Measurements from ENCODE around the gene BTN1A1.
A peak's percentile ranks its signal among the peaks of the same experiment; 100 is the strongest.

The BTN1A1 gene

GRCh38 chr6:26487466-26487865, 12.6 kb upstream of the BTN1A1 start:
- ChIA-PET POLR2A (no interaction called here), CTCF (interaction anchor here (1.5 kb wide), 1 partner anchor 14 kb away, joined by 4 read pairs; no protein-coding TSS in a partner anchor)
- no peak overlapping the region for H3K4me3 ChIP-seq (ENCODE audit: low read depth, low read length)
- TF ChIP-seq CTCF (IDR thresholded peaks at IDR 0.05; ENCODE audit: insufficient read depth, low read length, missing control alignments), result no peak
- DNase-seq (ENCODE audit: low read depth, low spot score), result no peak

- no peak for DNase-seq (ENCODE audit: low read depth, low spot score)
- no peak for TF ChIP-seq CTCF (IDR thresholded peaks at IDR 0.05; ENCODE audit: insufficient read depth, low read length, missing control alignments)
- ChIA-PET CTCF (interaction anchor here (0.6 to 2.4 kb wide), 4 partner anchors 10 to 149 kb away, joined by 3 to 14 read pairs (median 4); no protein-coding TSS in a partner anchor), POLR2A (no interaction called here)
- no peak overlapping the region for H3K4me3 ChIP-seq (ENCODE audit: low read depth, low read length)
Measured at GRCh38 chr6:26489996-26490964, 9.8 kb upstream of the BTN1A1 start.

GRCh38 chr6:26491604-26492003, 8.5 kb upstream of the BTN1A1 start:
- no peak overlapping the region for H3K4me3 ChIP-seq (ENCODE audit: low read depth, low read length)
- POLR2A ChIA-PET, result no interaction called here
- CTCF ChIA-PET, result no interaction called here
- no peak for DNase-seq (ENCODE audit: low read depth, low spot score)
- no peak for TF ChIP-seq CTCF (IDR thresholded peaks at IDR 0.05; ENCODE audit: insufficient read depth, low read length, missing control alignments)

- TF ChIP-seq CTCF (IDR thresholded peaks at IDR 0.05; ENCODE audit: insufficient read depth, low read length, missing control alignments), result peak; percentile 13
- no peak for DNase-seq (ENCODE audit: low read depth, low spot score)
Measured at GRCh38 chr6:26493258-26493657, 6.8 kb upstream of the BTN1A1 start.

GRCh38 chr6:26494117-26494516, 6.0 kb upstream of the BTN1A1 start:
- H3K4me3 ChIP-seq (ENCODE audit: low read depth, low read length), result no peak overlapping the region
- POLR2A ChIA-PET, result no interaction called here
- CTCF ChIA-PET, result interaction anchor here (1.3 to 1.8 kb wide), 2 partner anchors 9 to 152 kb away, joined by 4 to 13 read pairs; no protein-coding TSS in a partner anchor
- no peak for DNase-seq (ENCODE audit: low read depth, low spot score)
- TF ChIP-seq CTCF (IDR thresholded peaks at IDR 0.05; ENCODE audit: insufficient read depth, low read length, missing control alignments), result no peak

More at GRCh38 chr6:26493258-26493657, 6.8 kb upstream of the BTN1A1 start:
- CTCF ChIA-PET, result interaction anchor here (1.3 to 1.8 kb wide), 2 partner anchors 8 to 152 kb away, joined by 4 to 13 read pairs; no protein-coding TSS in a partner anchor
- POLR2A ChIA-PET, result no interaction called here
- no peak overlapping the region for H3K4me3 ChIP-seq (ENCODE audit: low read depth, low read length)

GRCh38 chr6:26495281-26495680, 4.8 kb upstream of the BTN1A1 start:
- H3K4me3 ChIP-seq (ENCODE audit: low read depth, low read length), result no peak overlapping the region
- TF ChIP-seq CTCF (IDR thresholded peaks at IDR 0.05; ENCODE audit: insufficient read depth, low read length, missing control alignments), result no peak
- CTCF ChIA-PET, result interaction anchor here (1.1 to 1.8 kb wide), 3 partner anchors 153 to 286 kb away, joined by 3 to 13 read pairs (median 4); no protein-coding TSS in a partner anchor
- POLR2A ChIA-PET, result no interaction called here
- no peak for DNase-seq (ENCODE audit: low read depth, low spot score)

All from AG04449 (cell line).